Measurements from ENCODE around the gene OR5H14.
"Not testable (repeated sequence)": the region's sequence is repeated elsewhere in the genome, so short reads cannot be mapped to it uniquely, and the experiment has no call there.

Gene OR5H14

GRCh38 chr3:98147179-98147578, at the start of gene OR5H14:
Gene OR5H14 (plus strand): TSS chr3:98147479. CDS start chr3:98149386, 1,907 bp downstream.
- no peak for DNase-seq (ENCODE audit: low spot score)

- no peak for DNase-seq (ENCODE audit: low spot score)
These were observed 47.4 kb upstream of the OR5H14 start for GRCh38 chr3:98099848-98100247.

- DNase-seq (ENCODE audit: low spot score): no peak
These were observed 39.1 kb upstream of the OR5H14 start for GRCh38 chr3:98108162-98108561.

- no peak for DNase-seq (ENCODE audit: low spot score)
These were observed 37.3 kb upstream of the OR5H14 start for GRCh38 chr3:98109807-98110549.

- no peak for DNase-seq (ENCODE audit: low spot score)
These were observed 36.8 kb upstream of the OR5H14 start for GRCh38 chr3:98110550-98110908.

- no peak for DNase-seq (ENCODE audit: low spot score)
These were observed 33.0 kb upstream of the OR5H14 start for GRCh38 chr3:98114264-98114663.

- no peak for DNase-seq (ENCODE audit: low spot score)
These were observed 31.6 kb upstream of the OR5H14 start for GRCh38 chr3:98115717-98116116.

- no peak for DNase-seq (ENCODE audit: low spot score)
These were observed 16.9 kb upstream of the OR5H14 start, which contains the start of gene OR5H1 for GRCh38 chr3:98130421-98130820. Gene OR5H1 (plus strand): TSS chr3:98130721. CDS start chr3:98132698, 1,977 bp downstream.

- DNase-seq (ENCODE audit: low spot score): no peak
These were observed 10.6 kb upstream of the OR5H14 start for GRCh38 chr3:98136631-98137030.

GRCh38 chr3:98137826-98138557, 9.3 kb upstream of the OR5H14 start:
- not testable (repeated sequence) for DNase-seq (ENCODE audit: low spot score)

GRCh38 chr3:98140531-98140930, 6.7 kb upstream of the OR5H14 start:
- no peak for DNase-seq (ENCODE audit: low spot score)

- DNase-seq (ENCODE audit: low spot score): no peak
These were observed 1.5 kb downstream of the OR5H14 start for GRCh38 chr3:98148751-98149150.

- DNase-seq (ENCODE audit: low spot score): not testable (repeated sequence)
These were observed 2.2 kb downstream of the OR5H14 start for GRCh38 chr3:98149456-98149855.

GRCh38 chr3:98151241-98151640, 4.0 kb downstream of the OR5H14 start:
- DNase-seq (ENCODE audit: low spot score): no peak

- no peak for DNase-seq (ENCODE audit: low spot score)
These were observed 19.1 kb downstream of the OR5H14 start, which contains the start of gene OR5H15 for GRCh38 chr3:98166396-98166795. Gene OR5H15 (plus strand): TSS chr3:98166696. CDS start chr3:98168700, 2,004 bp downstream.

GRCh38 chr3:98171071-98171470, 23.8 kb downstream of the OR5H14 start:
- no peak for DNase-seq (ENCODE audit: low spot score)

GRCh38 chr3:98172621-98173020, 25.3 kb downstream of the OR5H14 start:
- no peak for DNase-seq (ENCODE audit: low spot score)

GRCh38 chr3:98180319-98180890, 33.1 kb downstream of the OR5H14 start:
- DNase-seq (ENCODE audit: low spot score): no peak

GRCh38 chr3:98182196-98182595, 34.9 kb downstream of the OR5H14 start:
- DNase-seq (ENCODE audit: low spot score): no peak

GRCh38 chr3:98185180-98185579, 37.9 kb downstream of the OR5H14 start:
- DNase-seq (ENCODE audit: low spot score): no peak

- peak; percentile 18 for DNase-seq (ENCODE audit: low spot score)
These were observed 41.3 kb downstream of the OR5H14 start for GRCh38 chr3:98188545-98188944.

GRCh38 chr3:98190911-98191310, 43.6 kb downstream of the OR5H14 start:
- not testable (repeated sequence) for DNase-seq (ENCODE audit: low spot score)

- not testable (repeated sequence) for DNase-seq (ENCODE audit: low spot score)
These were observed 49.0 kb downstream of the OR5H14 start for GRCh38 chr3:98196293-98196692.
